Epithelial cell of prostate (primary cell): Measurements from ENCODE around the gene LDLRAP1.
"Not testable (repeated sequence)": the region's sequence is repeated elsewhere in the genome, so short reads cannot be mapped to it uniquely, and the experiment has no call there.

Source experiments
- DNase-seq: peaks from one replicate; pipeline ENCODE4 v3.0.0-alpha.2; 2011; ENCODE audit warnings: low read depth, low spot score
- H3K27ac ChIP-seq: fragments of 450-650 bp; 2 replicates; pipeline ENCODE4 v1.5.1; 2017; ENCODE audit warnings: mild to moderate bottlenecking

LDLRAP1 gene

DNA sequence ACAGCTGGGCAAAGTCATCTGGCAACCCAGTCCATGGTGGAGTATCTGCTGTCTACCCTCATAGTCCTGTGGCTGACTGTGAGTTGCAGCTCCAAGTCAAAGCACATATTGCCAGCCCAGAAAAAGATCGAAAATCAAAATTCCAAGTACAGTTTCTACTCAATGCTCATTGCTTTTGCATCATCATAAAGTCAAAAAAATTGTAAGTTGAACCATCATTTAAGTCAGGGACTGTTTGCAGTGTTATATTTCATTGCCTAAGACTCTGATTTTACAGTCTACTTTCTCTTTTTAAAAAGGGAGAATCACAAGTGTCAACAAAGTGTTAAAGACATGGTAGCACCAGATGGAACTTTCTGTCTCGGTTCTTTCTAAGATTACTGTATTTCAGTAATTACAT, 50.5 kb downstream of the LDLRAP1 start:
- DNase-seq: no peak

DNA sequence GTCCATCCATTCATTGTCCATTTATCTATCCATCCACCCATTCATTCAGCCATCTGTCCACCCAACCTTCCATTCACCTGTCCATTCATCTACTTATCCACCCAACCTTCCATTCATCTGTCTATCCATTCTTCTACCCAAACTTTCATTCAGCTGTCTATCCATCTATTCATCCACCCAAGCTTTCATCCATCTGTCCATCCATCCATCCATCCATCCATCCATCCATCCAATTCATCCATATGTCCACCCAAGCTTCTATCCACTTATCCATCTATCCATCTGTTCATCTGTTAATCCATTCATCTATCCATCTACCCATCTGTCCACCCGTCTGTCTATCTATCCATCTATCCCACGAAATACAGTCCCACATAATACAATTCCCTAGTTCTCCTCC, 51.6 kb downstream of the LDLRAP1 start:
- H3K27ac ChIP-seq: no peak overlapping the region
- DNase-seq: no peak

More for the DNA sequence above, 50.5 kb downstream of the LDLRAP1 start:
- H3K27ac ChIP-seq: no peak overlapping the region

GRCh38 chr1:25596641-25597040, 53.2 kb downstream of the LDLRAP1 start:
- not testable (repeated sequence) for H3K27ac ChIP-seq, DNase-seq

GRCh38 chr1:25598879-25599278, 55.5 kb downstream of the LDLRAP1 start:
- H3K27ac ChIP-seq: no peak overlapping the region
- DNase-seq: no peak

GRCh38 chr1:25599969-25600610, 56.7 kb downstream of the LDLRAP1 start:
- no peak overlapping the region for H3K27ac ChIP-seq
- DNase-seq: no peak

- not testable (repeated sequence) for DNase-seq, H3K27ac ChIP-seq
These were observed 57.7 kb downstream of the LDLRAP1 start for GRCh38 chr1:25600971-25601699.

DNA sequence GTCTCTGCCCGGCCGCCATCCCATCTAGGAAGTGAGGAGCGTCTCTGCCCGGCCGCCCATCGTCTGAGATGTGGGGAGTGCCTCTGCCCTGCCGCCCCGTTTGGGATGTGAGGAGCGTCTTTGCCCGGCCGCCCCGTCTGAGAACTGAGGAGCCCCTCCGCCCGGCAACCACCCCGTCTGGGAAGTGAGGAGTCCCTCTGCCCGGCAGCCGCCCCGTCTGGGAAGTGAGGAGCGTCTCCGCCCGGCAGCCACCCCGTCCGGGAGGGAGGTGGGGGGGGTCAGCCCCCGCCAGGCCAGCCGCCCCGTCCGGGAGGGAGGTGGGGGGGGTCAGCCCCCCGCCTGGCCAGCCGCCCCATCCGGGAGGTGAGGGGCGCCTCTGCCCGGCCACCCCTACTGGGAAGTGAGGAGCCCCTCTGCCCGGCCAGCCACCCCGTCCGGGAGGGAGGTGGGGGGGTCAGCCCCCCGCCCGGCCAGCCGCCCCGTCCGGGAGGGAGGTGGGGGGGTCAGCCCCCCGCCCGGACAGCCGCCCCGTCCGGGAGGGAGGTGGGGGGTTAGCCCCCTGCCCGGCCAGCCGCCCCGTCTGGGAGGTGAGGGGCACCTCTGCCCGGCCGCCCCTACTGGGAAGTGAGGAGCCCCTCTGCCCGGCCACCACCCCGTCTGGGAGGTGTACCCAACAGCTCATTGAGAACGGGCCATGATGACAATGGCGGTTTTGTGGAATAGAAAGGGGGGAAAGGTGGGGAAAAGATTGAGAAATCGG, 60.6 kb downstream of the LDLRAP1 start:
- H3K27ac ChIP-seq, DNase-seq: not testable (repeated sequence)

- no peak overlapping the region for H3K27ac ChIP-seq
- no peak for DNase-seq
These were observed 63.7 kb downstream of the LDLRAP1 start for GRCh38 chr1:25607123-25607522.

DNA sequence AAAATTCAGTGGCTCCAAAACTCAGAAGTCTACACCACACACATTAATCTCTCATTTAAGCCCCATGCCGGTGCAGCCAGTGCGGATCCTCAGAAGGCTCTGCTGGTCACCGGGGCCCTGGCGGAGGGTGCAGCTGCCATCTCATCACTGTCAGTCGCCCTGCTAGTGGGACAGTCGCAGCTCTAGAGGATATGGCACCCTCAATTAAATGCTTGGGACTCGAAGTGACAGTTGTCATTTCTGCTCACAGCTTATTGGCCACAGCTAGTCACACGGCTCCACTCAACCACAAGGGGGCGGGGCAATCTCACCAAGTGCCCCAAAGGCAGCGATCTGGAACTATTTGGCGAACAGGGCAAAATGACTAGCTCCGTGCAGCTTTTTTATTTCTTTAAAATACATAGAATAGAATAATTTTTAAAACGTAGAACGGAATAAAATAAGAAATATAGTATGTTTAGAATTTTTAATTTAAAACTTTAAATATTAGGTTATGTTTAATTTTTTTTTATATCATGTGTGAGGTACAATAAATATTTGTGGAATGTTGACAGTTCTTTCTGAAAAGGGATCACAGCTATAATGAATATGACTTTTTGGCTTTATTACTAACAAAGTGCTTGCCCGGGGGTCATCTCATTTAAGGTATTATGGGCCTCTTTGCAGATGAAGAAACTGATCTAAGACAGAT, 65.2 kb downstream of the LDLRAP1 start:
- no peak for DNase-seq
- no peak overlapping the region for H3K27ac ChIP-seq

- no peak for DNase-seq
- no peak overlapping the region for H3K27ac ChIP-seq
These were observed 66.5 kb downstream of the LDLRAP1 start for GRCh38 chr1:25609921-25610320.

- no peak for DNase-seq
These were observed 67.6 kb downstream of the LDLRAP1 start for GRCh38 chr1:25610822-25611630.

DNA sequence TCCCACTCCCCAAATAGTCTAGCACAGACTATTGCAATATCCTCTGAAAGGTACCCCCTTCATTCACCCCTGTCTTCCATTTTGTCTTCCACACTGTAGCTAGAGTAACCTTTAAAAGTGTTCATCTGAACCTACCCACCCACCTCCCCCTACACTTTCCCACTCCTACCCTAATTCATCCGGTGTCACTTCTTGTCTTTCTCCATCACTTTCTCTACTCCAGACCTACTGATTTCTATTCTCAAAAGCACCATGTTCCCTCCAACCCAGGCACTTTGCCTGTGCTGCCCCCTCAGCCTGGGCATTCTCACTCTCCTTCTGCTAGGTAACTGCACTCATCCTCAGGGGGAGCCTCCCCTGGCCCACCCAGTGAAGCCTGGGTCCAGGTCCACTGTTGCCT, 68.4 kb downstream of the LDLRAP1 start:
- H3K27ac ChIP-seq: no peak overlapping the region
- DNase-seq: no peak

More at GRCh38 chr1:25610822-25611630, 67.6 kb downstream of the LDLRAP1 start:
- no peak overlapping the region for H3K27ac ChIP-seq

DNA sequence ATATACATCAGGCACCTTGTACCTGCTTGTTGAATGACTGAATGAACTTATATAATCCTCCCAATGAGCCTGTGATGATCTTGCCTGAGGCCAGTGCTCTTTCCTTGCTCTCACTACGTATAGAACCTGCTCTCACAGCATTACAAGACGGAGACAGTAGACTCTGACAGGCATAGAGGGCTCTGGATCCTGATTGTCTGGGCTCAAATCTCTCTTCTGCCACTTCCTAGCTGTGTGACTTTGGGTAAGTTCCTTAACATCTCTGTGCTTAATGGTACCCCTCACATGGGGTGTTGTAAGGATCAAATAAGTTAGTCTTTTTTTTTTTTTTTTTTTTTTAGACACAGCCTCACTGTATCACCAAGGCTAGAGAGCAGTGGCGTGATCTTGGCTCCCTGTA, 69.0 kb downstream of the LDLRAP1 start:
- no peak overlapping the region for H3K27ac ChIP-seq
- DNase-seq: no peak

DNA sequence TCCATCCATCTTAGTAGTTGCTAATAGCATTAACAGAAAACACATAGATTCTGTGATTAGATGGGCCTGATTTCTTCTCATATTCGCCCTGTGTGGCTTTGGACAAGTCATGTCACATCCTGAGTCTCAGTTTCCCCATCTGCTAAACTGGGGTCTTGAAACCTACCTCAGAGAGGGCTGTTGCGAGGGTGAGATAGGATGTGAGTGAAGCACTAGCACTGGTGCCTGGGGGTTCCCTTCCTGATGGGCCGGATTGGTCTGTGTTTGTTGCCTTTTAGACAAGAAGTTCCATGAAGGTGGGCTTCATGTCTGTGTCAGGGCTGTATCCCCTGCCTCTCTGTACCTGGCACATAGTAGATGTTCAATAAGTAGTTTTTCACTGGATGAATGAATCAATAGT, 69.7 kb downstream of the LDLRAP1 start:
- DNase-seq: no peak
- no peak overlapping the region for H3K27ac ChIP-seq

DNA sequence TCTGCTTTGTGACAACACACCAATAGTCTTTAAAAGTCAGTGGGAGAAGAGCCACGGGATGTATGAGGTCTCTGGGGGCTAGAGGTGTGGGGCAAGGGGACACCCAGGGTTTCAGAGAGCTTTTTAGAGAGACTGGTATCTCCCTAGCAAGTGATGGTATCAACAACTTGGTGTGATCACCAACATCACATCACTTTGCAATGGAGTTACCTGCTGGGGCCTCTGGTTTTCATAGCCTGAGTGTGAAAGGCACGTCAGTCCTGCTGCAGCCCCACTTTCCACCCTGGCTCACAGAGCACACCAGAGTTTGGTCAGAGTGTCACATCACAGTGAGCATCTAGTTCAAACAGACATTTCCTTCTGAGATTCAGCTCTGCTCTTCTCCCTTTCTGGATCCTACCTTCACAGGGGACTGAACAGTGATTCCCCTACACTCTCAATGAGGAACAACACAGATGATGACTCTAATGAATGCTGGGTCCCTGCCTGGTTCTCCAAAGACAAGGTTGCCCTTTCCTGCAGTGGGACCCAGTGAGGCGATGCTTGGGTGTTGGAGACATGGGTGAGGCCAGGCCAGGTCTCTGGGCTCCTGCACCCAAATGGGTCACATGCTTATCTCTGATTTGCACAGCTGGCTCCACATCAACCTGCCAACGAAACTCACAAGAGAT, 71.2 kb downstream of the LDLRAP1 start:
- DNase-seq: no peak
- no peak overlapping the region for H3K27ac ChIP-seq

GRCh38 chr1:25615172-25615541, 71.8 kb downstream of the LDLRAP1 start:
- no peak for DNase-seq
- no peak overlapping the region for H3K27ac ChIP-seq

DNA sequence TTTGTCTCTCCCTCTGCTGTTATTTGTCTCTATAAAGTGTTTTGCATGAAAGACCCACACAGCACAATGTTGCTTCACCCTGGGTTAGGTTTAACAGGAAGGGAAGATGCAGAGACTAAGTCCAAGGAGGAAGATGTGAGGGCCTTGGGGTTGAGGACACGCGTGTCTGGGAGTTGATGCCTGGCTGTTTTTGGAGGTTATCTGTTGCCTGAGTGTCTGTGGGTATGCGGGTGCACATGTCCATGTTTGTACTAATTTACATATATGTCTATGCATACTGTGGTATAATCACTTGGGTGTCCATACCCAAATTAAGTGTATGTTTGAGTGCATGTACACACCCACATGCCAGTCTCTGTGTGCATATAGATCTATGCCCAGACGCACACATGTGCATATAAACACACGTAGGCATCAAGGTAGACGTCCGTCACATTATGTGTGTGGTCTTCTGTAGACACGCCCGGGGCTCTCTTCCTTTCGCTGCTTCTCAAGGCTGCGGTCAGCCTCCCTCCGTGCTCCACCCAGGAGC, 72.2 kb downstream of the LDLRAP1 start:
- DNase-seq: no peak
- no peak overlapping the region for H3K27ac ChIP-seq

GRCh38 chr1:25616095-25616986, 72.9 kb downstream of the LDLRAP1 start, which contains the start of gene MAN1C1:
Gene MAN1C1, plus strand, starts transcription at chr1:25616791. Its CDS starts 1,007 bp downstream, at chr1:25617798.
- H3K27ac ChIP-seq: no peak within 1 kb of the TSS
- no peak for DNase-seq
